NCI-H1105 treated with DMSO at 0.1 percent for 48 hours (cell line): ENCODE measurements around the gene SLC35B3.
"Not testable (repeated sequence)": the region's sequence is repeated elsewhere in the genome, so short reads cannot be mapped to it uniquely, and the experiment has no call there.

ENCODE experiments used
- DNase-seq: peaks from one replicate; lab custom pipeline; 2025; lab: John Stamatoyannopoulos, UW

SLC35B3 gene

GRCh38 chr6:8414844-8415243, 20.5 kb downstream of the SLC35B3 start:
- no peak for DNase-seq

- not testable (repeated sequence) for DNase-seq
These were observed 29.4 kb downstream of the SLC35B3 start for GRCh38 chr6:8405946-8406345.

GRCh38 chr6:8402546-8402945, 32.8 kb downstream of the SLC35B3 start:
- no peak for DNase-seq

GRCh38 chr6:8400663-8401062, 34.7 kb downstream of the SLC35B3 start:
- DNase-seq: no peak

GRCh38 chr6:8392569-8392968, 42.8 kb downstream of the SLC35B3 start:
- DNase-seq: no peak

GRCh38 chr6:8391934-8392333, 43.4 kb downstream of the SLC35B3 start:
- peak; percentile 85 for DNase-seq

- DNase-seq: peak; percentile 82
These were observed 46.1 kb downstream of the SLC35B3 start for GRCh38 chr6:8389036-8389818.

GRCh38 chr6:8387942-8388437, 47.4 kb downstream of the SLC35B3 start:
- DNase-seq: no peak

GRCh38 chr6:8383584-8383983, 51.8 kb downstream of the SLC35B3 start:
- DNase-seq: no peak

GRCh38 chr6:8382434-8382833, 52.9 kb downstream of the SLC35B3 start:
- no peak for DNase-seq

GRCh38 chr6:8375916-8376315, 59.4 kb downstream of the SLC35B3 start:
- no peak for DNase-seq
